NCI-H2196 (cell line): ENCODE measurements around the gene SACM1L.
"Not testable (repeated sequence)": the region's sequence is repeated elsewhere in the genome, so short reads cannot be mapped to it uniquely, and the experiment has no call there.

ENCODE experiments used
- DNase-seq: peaks from one replicate; lab custom pipeline; 2025; ENCODE audit not compliant: unreplicated experiment; lab: John Stamatoyannopoulos, UW

Gene SACM1L

GRCh38 chr3:45737234-45737633 lies 48.0 kb downstream of the SACM1L start:
- DNase-seq: no peak

- no peak for DNase-seq
These were observed 50.8 kb downstream of the SACM1L start for GRCh38 chr3:45739991-45740390.

GRCh38 chr3:45741247-45741646 lies 52.1 kb downstream of the SACM1L start:
- DNase-seq: no peak

GRCh38 chr3:45741742-45742460 lies 52.7 kb downstream of the SACM1L start:
- no peak for DNase-seq

GRCh38 chr3:45742461-45743089 lies 53.4 kb downstream of the SACM1L start:
- DNase-seq: no peak

- no peak for DNase-seq
These were observed 57.1 kb downstream of the SACM1L start for GRCh38 chr3:45746165-45746776.

- DNase-seq: no peak
These were observed 57.8 kb downstream of the SACM1L start for GRCh38 chr3:45746777-45747622.

- DNase-seq: no peak
These were observed 58.9 kb downstream of the SACM1L start for GRCh38 chr3:45748068-45748467.

GRCh38 chr3:45749036-45749600 lies 59.9 kb downstream of the SACM1L start:
- not testable (repeated sequence) for DNase-seq

- DNase-seq: no peak
These were observed 60.7 kb downstream of the SACM1L start for GRCh38 chr3:45749880-45750279.

GRCh38 chr3:45751537-45752242 lies 62.5 kb downstream of the SACM1L start:
- DNase-seq: no peak

- DNase-seq: no peak
These were observed 63.9 kb downstream of the SACM1L start for GRCh38 chr3:45753095-45753494.

- no peak for DNase-seq
These were observed 65.3 kb downstream of the SACM1L start for GRCh38 chr3:45754461-45754860.

- DNase-seq: no peak
These were observed 66.9 kb downstream of the SACM1L start for GRCh38 chr3:45756055-45756454.

- not testable (repeated sequence) for DNase-seq
These were observed 67.9 kb downstream of the SACM1L start for GRCh38 chr3:45757141-45757540.

- DNase-seq: no peak
These were observed 69.7 kb downstream of the SACM1L start for GRCh38 chr3:45758871-45759270.

- DNase-seq: no peak
These were observed 70.7 kb downstream of the SACM1L start for GRCh38 chr3:45759851-45760250.

- DNase-seq: peak; percentile 42
These were observed 71.9 kb downstream of the SACM1L start for GRCh38 chr3:45760878-45761711.

GRCh38 chr3:45761831-45762230 lies 72.6 kb downstream of the SACM1L start:
- DNase-seq: no peak
